Diencephalon (tissue), 1 donor: Measurements from ENCODE around the gene SPDYE5. TPM values are rescaled to one million over a fixed set of nuclear protein-coding genes. Genes with fewer than 3 reads are reported as not detected.

Experiments
- small RNA-seq: library from RNA; depleted of rRNA; stranded (forward); fragments of <200 nt; gene quantifications from one replicate; pipeline ENCODE3, GENCODE V24; 2014
- total RNA-seq: library from RNA; depleted of rRNA; stranded (reverse); fragments of >200 nt; gene quantifications from one replicate; pipeline ENCODE4 v1.2.3, GENCODE V29; 2014

The SPDYE5 gene, protein sequence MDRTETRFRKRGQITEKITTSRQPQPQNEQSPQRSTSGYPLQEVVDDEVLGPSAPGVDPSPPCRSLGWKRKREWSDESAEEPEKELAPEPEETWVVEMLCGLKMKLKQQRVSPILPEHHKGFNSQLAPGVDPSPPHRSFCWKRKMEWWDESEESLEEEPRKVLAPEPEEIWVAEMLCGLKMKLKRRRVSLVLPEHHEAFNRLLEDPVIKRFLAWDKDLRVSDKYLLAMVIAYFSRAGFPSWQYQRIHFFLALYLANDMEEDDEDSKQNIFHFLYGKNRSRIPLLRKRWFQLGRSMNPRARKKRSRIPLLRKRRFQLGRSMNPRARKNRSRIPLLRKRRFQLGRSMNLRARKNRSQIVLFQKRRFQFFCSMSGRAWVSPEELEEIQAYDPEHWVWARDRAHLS
- not detected for total RNA-seq

DNA sequence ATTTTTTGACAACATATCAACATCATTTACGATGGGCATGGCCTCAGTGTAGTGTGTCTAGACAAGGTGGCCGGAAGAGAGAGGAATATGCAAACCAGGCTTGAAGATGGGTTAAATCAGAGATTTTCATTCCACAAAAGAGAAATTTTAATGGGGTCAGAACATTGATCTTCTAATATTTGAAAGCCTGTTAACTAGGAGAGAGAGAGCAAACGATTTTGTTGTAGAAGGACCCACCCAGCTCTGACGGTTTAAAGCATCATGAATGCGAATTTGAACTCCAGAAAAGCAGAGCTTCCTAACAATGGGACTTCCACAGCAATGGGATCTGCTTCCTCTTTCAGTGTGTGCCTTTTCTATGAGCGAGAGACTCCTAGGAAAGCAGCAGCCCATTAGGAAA lies at the start of gene SPDYE5:
Gene SPDYE5, plus strand, starts transcription at position 301 of the 400 bp plus-strand sequence. CDS start 1,728 bp downstream, outside the sequence.

DNA sequence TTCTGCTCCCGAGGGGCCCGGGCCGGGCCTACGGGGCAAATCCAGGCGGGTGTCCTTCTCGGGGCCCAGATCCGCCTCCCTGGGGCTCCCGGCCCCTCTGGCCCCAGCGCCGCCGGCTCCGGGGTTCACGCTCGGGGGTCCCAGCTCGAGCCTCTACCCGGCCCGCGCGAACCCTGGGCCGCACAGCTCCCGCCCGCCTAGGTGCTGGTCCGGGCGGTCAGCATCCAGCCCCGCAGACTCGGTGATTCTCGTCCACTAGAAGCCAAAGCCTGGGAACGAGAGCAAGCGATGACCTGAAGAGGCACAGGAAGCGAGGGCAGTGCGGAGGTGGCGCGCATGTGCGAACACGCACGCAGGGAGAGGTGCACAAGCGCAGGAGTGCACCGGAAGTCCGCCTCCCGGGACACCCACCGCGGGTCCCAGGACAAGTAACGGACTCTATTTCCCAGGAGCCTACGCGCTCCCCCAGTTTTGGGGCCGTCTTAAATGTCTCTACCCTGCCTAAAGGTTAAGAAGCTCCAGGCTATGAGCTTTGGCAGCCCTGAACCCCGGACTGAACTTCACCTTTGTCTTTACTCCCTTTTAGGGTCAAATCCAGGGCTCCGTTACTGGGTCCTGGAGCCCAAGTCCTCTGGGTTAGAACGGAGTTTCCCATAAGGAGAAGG lies 6.0 kb upstream of the SPDYE5 start, which contains the start of gene POM121C:
Gene POM121C, minus strand, starts transcription at position 321 of the 665 bp plus-strand sequence. CDS start 44,803 bp downstream, outside the sequence.

Small RNAs within 50 kb of the gene (small RNA-seq; reads per million reads assigned to genes)
- gene AC211429.1 (not detected), gene RF00019 (not detected)

Other genes with a start within 250 kb of the SPDYE5 start
- 4.4 TPM for gene TRIM73, start 96.7 kb upstream of the SPDYE5 start, total RNA-seq
- 17.3 TPM for gene POM121C, start 6.0 kb upstream of the SPDYE5 start, total RNA-seq
- 24.7 TPM for gene HIP1, start 246.6 kb downstream of the SPDYE5 start, total RNA-seq